Stimulated activated CD8-positive, alpha-beta memory T cell treated with anti-CD3 and anti-CD28 coated beads, Interleukin-15, amount 100 ng/mL, for 1 hour (primary cell): ENCODE measurements around the gene MINDY1.
A peak's percentile ranks its signal among the peaks of the same experiment; 100 is the strongest.

Experiments
- DNase-seq: peaks from one replicate; pipeline ENCODE4 v3.0.0-alpha.2; 2020; ENCODE audit warnings: low read depth

The MINDY1 gene

DNA sequence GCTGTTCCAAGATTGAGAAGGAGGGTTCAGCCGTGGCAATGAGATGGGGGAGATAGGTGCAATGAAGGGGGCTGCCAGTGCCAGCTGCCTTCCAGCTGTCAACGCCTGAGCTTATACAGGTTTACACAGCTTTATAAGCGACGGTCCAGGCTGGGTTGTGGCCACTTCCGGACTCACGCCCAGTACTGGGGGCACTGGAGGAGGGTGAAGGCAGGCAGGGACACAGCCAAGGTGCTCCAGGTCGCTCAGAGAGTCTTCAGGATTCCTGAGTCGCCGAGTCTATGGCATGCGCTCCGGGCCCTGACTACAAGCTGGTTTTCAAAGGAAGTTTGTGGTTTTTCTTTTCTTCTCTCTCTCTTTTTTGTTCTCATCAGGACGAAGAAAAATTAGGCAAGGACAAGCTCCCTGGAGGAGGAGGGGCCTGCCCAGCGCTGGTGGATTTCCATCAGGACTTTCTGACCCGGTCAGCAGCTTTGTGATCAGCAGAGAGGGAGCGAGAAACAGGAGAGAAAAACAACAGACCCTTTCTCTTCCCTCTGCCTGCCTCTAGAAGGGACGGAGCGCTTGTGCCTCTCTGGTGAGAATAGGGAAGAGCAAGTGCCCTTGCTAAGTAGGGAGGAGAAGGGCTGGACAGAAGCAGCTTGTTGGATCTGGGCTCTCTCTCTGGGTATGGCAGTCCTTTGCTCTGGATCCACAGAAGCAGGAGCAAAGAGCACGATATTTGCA lies at the start of gene MINDY1:
Gene MINDY1, minus strand, starts transcription at position 576 of the 726 bp plus-strand sequence. CDS start 4,285 bp downstream, outside the sequence.
- no peak for DNase-seq

- DNase-seq = no peak
Measured at GRCh38 chr1:151056149-151056548, 49.4 kb upstream of the MINDY1 start.

DNA sequence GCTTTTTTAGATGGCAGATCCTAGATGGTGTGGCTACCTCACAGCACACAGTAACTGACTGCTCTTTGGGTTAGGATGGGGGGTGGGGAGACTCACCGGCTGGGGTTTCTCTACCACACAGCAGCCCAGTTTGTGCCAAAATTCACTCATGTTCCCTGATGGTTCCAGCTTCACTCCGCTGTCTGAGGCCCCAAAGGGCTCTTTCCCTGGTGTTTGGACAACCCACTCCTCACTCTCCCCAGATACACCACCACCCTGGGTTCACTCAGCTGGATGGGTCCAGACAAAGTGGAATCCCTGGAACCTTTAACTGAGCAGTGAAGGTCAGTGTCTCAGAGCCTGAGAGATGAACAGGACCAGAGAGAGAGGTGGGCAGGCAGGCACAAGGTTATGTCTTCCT lies 48.9 kb upstream of the MINDY1 start:
- DNase-seq = no peak

DNA sequence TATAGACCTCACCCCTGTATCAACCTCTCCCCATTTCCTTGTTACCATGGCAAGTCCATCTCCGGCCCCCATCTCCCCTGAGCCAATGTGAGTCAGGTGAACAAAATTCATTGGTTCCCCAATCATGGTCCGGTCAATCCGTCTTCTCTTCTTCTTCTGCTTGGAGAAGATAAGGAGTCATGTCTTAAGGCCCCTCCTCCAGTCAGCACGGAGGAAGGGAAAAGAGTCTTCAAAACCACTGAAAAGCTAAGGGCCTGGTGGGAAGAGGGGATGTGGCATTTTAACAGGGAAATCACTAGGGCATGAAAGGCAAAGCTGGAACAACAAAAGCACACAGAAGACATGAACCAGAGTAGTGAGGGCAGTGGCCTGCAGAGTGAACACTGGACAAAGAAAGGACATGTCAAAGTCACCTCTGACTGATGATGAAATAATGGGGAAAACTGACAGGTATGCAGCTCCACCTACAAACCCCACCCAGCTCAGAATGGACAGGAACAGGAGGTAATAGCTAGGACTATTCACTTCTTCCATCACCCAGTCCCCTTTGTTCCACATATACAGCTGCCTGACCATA lies 48.4 kb upstream of the MINDY1 start:
- no peak for DNase-seq

GRCh38 chr1:151051356-151052009 lies 44.8 kb upstream of the MINDY1 start:
- no peak for DNase-seq

DNA sequence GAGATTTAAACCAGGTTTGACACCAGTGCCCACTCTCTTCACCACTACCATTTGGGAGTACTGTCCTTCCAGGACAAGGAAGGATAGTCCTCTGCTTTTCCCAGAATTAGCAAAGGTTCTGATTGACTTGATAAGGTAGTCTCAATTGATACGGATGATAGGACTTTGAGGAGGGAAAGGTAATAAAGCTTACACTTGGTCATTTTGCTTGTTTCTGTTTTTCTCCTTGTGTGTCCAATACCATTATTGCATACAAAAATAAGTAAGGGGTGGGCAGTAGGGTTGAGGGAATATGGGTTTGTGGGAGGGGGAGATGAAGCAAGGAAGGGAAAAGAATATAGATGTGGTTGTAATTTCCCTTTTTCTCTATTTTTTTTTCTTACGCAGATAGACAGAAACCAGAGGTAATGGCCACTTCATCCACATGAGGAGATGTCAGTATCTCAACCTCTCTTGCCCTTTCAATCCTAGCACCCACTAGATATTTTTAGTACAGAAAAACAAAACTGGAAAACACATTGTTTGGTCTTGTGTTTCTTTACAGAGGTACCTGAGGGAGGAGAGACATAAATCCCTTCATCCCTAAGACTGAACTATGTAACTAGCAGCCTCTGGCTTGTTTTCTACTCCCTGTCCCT lies 43.5 kb upstream of the MINDY1 start:
- DNase-seq = no peak

DNA sequence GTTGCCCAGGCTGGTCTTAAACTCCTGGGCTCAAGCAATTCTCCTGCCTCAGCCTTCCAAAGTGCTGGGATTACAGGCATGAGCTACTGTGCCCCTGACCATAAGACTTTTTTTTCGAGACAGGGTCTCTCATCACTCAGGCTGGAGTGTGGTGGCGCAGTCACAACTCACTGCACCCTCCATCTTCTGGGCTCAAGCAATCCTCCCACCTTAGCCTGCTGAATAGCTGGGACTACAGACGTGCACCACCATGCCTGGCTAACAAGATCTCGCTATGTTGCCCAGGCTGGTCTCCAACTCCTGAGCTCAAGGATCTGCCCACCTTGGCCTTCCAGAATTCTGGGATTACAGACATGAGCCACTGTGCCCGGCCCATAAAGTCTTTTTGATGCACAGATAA lies 42.8 kb upstream of the MINDY1 start:
- no peak for DNase-seq

- no peak for DNase-seq
Measured at GRCh38 chr1:151048645-151049032, 41.9 kb upstream of the MINDY1 start.

GRCh38 chr1:151047925-151048644 lies 41.4 kb upstream of the MINDY1 start:
- no peak for DNase-seq

DNA sequence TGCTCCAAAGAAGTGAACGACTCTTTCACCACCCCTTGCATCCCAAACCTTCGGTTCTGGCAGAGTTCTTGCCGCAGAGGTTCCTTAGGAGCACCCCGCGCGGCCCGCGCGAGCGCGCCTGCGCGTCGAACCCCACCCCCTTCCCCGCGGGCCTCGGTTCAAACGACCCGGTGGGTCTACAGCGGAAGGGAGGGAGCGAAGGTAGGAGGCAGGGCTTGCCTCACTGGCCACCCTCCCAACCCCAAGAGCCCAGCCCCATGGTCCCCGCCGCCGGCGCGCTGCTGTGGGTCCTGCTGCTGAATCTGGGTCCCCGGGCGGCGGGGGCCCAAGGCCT lies 40.9 kb upstream of the MINDY1 start, which contains the start of gene C1orf56:
Gene C1orf56, plus strand, starts transcription at position 161 of the 334 bp plus-strand sequence. Its CDS starts 97 bp downstream, at position 258.
- no peak for DNase-seq

DNA sequence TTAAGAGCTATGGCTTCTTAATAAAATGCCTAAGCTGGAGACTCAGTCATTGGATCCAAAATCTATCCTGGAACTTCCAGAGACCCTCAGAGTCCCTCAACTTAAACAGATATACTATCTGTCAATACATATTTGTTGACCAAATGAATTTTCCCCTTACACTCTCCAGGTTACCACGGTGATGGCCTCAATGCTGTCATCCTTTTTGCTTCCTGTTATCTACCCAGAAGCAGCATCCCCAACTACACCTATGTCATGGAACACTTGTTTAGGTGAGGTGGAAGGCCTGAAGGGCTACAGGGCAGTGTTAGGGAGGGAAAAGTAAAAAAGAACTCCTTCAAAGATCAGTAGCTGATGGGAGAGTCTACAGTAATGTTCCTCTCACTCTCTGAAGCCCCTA lies 36.5 kb upstream of the MINDY1 start:
- DNase-seq = no peak

DNA sequence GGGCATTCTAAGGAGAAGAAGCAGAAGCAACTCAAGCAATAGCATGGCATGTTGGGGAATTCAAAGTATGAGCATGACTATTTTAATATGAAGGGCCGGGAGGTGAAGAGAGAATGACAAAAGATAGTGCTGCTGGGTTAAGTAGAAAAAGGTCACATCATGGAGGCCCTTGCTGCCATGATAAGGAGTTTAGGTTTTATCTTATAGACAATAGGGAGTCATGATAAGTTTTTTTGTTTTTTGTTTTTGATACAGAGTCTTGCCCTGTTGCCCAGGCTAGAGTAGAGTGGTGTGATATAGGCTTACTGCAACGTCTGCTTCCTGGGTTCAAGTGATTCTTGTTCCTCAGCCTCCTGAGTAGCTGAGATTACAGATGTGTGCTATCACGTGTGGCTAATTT lies 32.8 kb upstream of the MINDY1 start:
- no peak for DNase-seq

GRCh38 chr1:151037032-151037431 lies 30.3 kb upstream of the MINDY1 start:
- DNase-seq = no peak

DNA sequence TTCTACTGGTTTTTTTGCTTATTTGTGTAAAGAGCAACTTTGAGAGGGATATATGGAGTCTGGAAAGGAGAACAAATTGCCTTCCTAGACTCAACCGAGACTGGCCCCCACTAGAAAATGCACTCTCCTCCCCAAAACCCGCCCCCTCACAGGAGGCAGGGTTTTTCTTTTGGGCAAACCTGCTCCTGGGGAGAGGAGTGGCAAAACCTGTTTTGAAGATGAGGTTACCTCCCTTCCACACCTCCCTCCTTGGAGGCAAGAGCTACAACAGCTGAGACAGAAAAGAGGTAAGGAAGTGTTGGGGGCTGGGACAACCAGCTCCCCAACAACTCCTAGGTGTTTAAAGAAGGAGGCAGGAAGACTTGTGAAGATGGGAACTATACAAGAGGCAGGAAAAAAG lies 29.7 kb upstream of the MINDY1 start, which contains the start of gene BNIPL:
Gene BNIPL, plus strand, starts transcription at position 231 of the 400 bp plus-strand sequence. Its CDS starts 140 bp downstream, at position 371.
- DNase-seq = no peak

DNA sequence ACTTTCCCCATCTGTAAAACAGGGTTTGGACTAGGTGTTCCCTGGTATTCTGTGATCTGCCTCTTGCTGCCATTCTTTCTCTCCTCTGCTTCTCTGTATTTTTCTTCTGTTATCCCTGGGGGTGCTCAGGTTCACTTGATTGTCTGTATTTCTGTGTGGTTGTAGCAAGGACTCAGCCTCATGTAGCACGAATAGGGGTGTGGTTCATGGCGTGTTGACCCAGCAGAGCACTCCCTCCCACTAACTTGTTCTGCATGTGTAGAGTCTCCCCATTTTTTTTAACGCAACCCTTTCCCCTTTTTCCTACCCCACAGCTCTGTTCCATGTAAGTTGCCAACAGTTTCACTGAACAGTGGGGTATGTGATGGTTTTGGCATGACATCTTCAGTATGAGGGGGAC lies 28.5 kb upstream of the MINDY1 start:
- DNase-seq = no peak

- no peak for DNase-seq
Measured at GRCh38 chr1:151032164-151032563, 25.5 kb upstream of the MINDY1 start.

DNA sequence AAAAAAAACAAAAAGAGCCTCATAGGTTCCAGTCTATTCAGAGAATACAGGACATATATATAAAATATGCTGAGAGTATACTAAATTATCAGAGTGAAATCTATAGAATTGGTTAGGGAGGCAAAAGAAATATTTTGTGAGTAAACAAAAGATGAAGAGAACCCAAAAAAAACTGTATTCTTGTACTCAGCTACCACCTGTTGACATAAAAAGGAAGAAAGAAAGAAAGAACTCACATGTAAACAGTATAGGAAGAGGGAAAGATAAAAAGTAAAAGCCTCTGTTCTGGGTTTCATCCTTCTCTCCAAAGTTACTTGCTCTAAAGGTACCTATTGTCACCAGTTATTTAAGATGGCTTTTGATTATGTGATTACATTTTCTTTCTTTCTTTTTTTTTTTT lies 19.8 kb upstream of the MINDY1 start:
- DNase-seq = no peak

GRCh38 chr1:151024540-151025146 lies 17.9 kb upstream of the MINDY1 start:
- DNase-seq = peak; percentile 86

DNA sequence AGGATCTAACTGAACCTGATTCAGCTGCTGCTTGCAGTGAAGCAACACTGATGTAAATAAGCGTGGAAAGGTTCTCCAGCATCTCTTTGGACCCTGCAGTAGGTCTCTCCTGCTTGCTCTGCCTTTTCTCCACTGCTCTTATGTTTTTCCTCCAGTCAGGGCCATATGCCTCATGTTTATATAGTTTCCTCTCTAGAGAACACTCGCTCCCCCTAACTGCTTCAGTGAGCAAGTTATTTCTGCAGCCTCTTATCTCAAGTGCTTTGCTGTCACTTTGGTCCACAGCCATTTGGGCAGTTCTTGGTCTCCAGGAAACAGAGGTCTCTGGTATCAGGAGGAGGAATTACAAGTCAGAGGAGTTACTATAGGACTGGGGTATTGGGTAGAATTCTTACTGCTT lies 6.8 kb upstream of the MINDY1 start:
- DNase-seq = no peak

DNA sequence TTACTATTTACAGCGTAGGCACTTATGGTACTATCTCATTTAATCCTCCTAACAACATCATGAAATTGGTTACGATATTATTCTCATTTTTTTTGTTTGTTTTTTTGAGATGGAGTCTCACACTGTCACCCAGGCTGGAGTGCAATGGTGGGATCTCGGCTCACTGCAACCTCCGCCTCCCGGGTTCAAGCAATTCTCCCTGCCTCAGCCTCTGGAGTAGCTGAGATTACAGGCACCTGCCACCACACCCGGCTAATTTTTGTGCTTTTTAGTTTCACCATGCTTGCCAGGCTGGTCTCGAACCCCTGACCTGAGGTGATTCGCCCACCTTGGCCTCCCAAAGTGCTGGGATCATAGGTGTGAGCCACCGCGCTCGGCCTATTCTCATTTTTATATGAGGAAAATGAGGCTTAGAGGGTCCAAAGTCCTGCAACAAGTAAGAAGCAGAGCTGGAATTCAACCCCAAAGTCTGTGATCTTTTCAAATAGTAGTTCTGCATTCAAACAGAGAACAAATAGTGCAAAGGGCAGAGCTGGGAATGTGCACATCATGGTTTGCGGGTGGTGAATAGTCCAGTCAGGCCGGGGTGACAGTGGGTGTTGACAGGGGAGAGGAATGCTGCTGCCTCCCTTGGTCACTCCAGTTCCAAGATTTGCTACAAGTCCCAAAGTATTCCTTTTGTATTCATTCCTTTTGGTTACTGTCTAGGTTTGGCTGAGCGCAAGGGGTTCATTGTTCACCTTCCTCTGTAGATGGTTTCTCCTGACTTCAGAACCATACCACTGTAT lies 6.2 kb upstream of the MINDY1 start:
- DNase-seq = no peak
